ENCODE measurements around the gene CLTB.

CLTB gene

DNA sequence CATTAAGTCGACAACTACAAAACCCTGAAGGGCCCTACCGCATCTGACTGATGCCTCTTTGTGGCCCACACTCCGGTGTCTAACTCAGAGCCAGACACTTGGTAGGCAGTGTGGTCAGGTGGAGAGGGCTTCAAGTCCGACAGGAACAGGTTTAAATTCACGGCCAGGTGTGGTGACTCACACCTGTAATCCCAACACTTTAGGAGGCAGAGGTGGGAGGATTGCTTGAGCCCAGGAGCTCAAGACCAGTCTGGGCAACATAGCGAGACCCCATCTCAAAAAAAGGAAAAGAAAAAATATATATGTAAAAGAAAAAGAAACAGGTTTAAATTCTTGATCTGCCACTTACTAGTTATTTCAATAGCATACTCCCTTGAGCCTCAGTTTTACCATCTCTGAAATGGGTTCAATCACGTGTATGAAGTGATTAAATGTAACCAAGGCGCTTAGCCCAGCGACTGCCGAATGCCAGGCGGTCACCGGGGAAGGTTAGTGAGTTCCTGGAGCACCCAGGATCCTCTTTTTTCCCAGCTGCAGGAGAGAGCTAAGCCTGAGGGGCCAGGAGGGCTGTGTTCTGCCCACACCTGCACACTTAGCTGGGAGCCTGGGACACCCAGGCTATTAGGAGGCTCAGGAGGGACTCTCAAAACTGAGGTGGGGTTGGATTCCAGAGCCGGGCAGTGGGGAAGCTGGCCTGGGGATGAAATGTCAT lies 943 bp downstream of the CLTB start:
- peak overlapping the region; percentile 92 for H2AFZ ChIP-seq
- H3K4me2 ChIP-seq (ENCODE audit: low read length): peak overlapping the region; percentile 86
- peak overlapping the region; percentile 87 for H3K4me3 ChIP-seq (ENCODE audit: low read depth, low read length)
- H3K27ac ChIP-seq: peak overlapping the region; percentile 84
- no peaks in the 10 kb centered on the region for H3K27me3 ChIP-seq (ENCODE audit: control insufficient read depth, insufficient read depth, low read length)
- no peaks in the 10 kb centered on the region for H3K36me3 ChIP-seq (ENCODE audit: control insufficient read depth, insufficient read depth, low read length)
- no peaks in the 10 kb centered on the region for H3K9me3 ChIP-seq (ENCODE audit: control insufficient read depth, low read length)
- no peak for TF ChIP-seq CTCF (IDR thresholded peaks at IDR 0.05)
- H3K4me1 ChIP-seq: peaks cover 14% of the 10 kb centered on the region
- H3K79me2 ChIP-seq: peaks cover 35% of the 10 kb centered on the region
- no peak overlapping the region for H3K9ac ChIP-seq

GRCh38 chr5:176414704-176415103 lies 1.6 kb downstream of the CLTB start:
- Histone ChIP-seq H3K79me2 (peaks cover 40% of the 10 kb centered on the region), H3K27me3 (ENCODE audit: control insufficient read depth, insufficient read depth, low read length) (no peaks in the 10 kb centered on the region), H3K36me3 (ENCODE audit: control insufficient read depth, insufficient read depth, low read length) (no peaks in the 10 kb centered on the region), H3K9me3 (ENCODE audit: control insufficient read depth, low read length) (no peaks in the 10 kb centered on the region), H3K4me2 (ENCODE audit: low read length) (peak overlapping the region; percentile 86), H3K4me3 (ENCODE audit: low read depth, low read length) (peak overlapping the region; percentile 87), H3K9ac (no peak overlapping the region), H3K27ac (no peak overlapping the region), H2AFZ (no peak overlapping the region), H3K4me1 (peaks cover 14% of the 10 kb centered on the region)
- no peak for TF ChIP-seq CTCF (IDR thresholded peaks at IDR 0.05)

DNA sequence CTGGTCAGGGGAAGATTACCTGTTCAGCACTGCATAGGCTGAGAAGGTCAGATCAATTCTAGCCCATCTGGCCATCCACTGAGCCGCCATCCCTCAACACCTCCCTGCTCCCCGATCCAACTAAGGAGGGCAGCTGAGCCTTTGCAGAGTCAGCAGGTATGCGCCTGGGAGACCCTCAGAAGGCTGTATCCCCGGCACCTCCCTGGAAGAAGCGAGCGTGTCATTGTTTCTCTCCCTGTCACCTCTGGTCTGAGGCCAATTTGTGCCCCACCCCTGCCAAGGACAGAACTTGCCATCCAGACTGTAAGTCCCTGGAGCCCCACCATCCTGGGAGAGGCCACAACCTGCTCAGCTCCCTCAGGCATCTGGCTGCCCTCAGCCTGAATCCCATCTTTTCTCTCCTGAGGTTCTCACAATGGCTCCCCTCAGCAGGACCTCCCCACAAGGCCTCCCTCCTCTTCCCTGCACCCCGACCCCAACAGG lies 2.6 kb downstream of the CLTB start:
- H3K4me1 ChIP-seq: peaks cover 14% of the 10 kb centered on the region
- H3K27ac ChIP-seq: no peak overlapping the region

DNA sequence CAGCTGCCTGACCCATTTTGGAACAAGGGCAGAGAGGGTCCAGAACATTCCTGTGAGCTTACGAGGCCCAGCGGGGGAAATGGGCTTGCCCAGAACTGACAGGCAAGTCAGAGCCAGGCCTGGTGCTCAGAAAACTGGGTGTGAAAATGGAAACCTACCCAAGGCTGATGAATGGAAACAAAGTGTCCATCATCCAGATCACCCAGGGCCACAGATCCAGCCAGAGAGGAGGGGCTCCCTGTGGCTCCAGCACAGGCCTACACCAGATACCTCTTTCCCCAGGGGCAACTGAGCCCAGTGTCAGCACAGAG lies 3.1 kb downstream of the CLTB start:
- Histone ChIP-seq H3K4me1 (peaks cover 14% of the 10 kb centered on the region), H3K9ac (no peak overlapping the region), H3K27me3 (ENCODE audit: control insufficient read depth, insufficient read depth, low read length) (no peaks in the 10 kb centered on the region), H2AFZ (no peak overlapping the region), H3K9me3 (ENCODE audit: control insufficient read depth, low read length) (no peaks in the 10 kb centered on the region), H3K27ac (no peak overlapping the region), H3K4me2 (ENCODE audit: low read length) (no peak overlapping the region), H3K36me3 (ENCODE audit: control insufficient read depth, insufficient read depth, low read length) (no peaks in the 10 kb centered on the region), H3K79me2 (peaks cover 42% of the 10 kb centered on the region), H3K4me3 (ENCODE audit: low read depth, low read length) (no peak overlapping the region)
- no peak for TF ChIP-seq CTCF (IDR thresholded peaks at IDR 0.05)

More for the DNA sequence above, 2.6 kb downstream of the CLTB start:
- no peak overlapping the region for H2AFZ ChIP-seq
- H3K9ac ChIP-seq: no peak overlapping the region
- no peaks in the 10 kb centered on the region for H3K27me3 ChIP-seq (ENCODE audit: control insufficient read depth, insufficient read depth, low read length)
- no peak overlapping the region for H3K4me3 ChIP-seq (ENCODE audit: low read depth, low read length)
- peaks cover 41% of the 10 kb centered on the region for H3K79me2 ChIP-seq
- no peak for TF ChIP-seq CTCF (IDR thresholded peaks at IDR 0.05)
- H3K36me3 ChIP-seq (ENCODE audit: control insufficient read depth, insufficient read depth, low read length): no peaks in the 10 kb centered on the region
- peak overlapping the region; percentile 24 for H3K4me2 ChIP-seq (ENCODE audit: low read length)
- no peaks in the 10 kb centered on the region for H3K9me3 ChIP-seq (ENCODE audit: control insufficient read depth, low read length)
